Adrenal gland (tissue), 12 donors: ENCODE data around the gene DPH1. TPM values are rescaled to one million over a fixed set of nuclear protein-coding genes. Genes with fewer than 3 reads are reported as not detected.

Experiments
- DNase-seq, 7 donors: peaks; one replicate each; pipeline ENCODE4 v3.0.0-alpha.2; 2019 to 2020
- H3K27ac ChIP-seq, 5 donors: fragments of 200-600 bp; sonication (generic) in 4 of 5; 1 replicate in 3 of 5; 2 replicates in 2 of 5; pipeline versions ENCODE4 v1.5.1 to v1.8.0; 2016 to 2020; ENCODE audit warnings: mild to moderate bottlenecking in 1 of 5
- H3K27me3 ChIP-seq: fragments of 200-600 bp; 2 replicates; pipeline ENCODE4 v1.8.0; 2021
- H3K36me3 ChIP-seq, 2 donors: fragments of 200-600 bp; replicated peaks in 1 of 2; 1 replicate in 1 of 2; 2 replicates in 1 of 2; pipeline versions ENCODE4 v1.5.1 to v1.8.0; 2018 to 2022
- H3K4me1 ChIP-seq, 2 donors: fragments of 200-600 bp; replicated peaks in 1 of 2; 1 replicate in 1 of 2; 2 replicates in 1 of 2; pipeline versions ENCODE4 v1.5.1 to v1.8.0; 2018 to 2021
- H3K4me3 ChIP-seq, 4 donors: fragments of 200-600 bp; sonication (generic) in 3 of 4; one replicate each; pipeline ENCODE4 v1.5.1; 2016 to 2018
- H3K9me3 ChIP-seq, 3 donors: fragments of 200-600 bp; sonication (generic) in 1 of 3; replicated peaks in 1 of 3; 1 replicate in 2 of 3; 2 replicates in 1 of 3; pipeline versions ENCODE4 v1.5.1 to v1.8.0; 2016 to 2021
- POLR2A ChIP-seq, 2 donors: fragments of 450-650 bp; IDR thresholded peaks; one replicate each; pipeline ENCODE4 v1.6.1; 2017; ENCODE audit warnings: antibody characterized with exemption in 2 of 2, mild to moderate bottlenecking in 2 of 2, moderate library complexity in 1 of 2
- WGBS, 4 donors: extraction: QIAGEN DNeasy Blood & Tissue Kit in 2 of 4; methylation state at CpG; one replicate each; pipeline versions ENCODE4 v1.1.5 to v1.1.7; 2013 to 2017; 5-methylcytosine and 5-hydroxymethylcytosine counted together
- intact Hi-C, 2 donors: fragments of 100-400 bp; cut with DNase I; formaldehyde crosslinking; loops; one replicate each; pipeline versions ENCODE4 v1.14.1 to v1.15.0; 2022 to 2023
- polyA plus RNA-seq, 3 donors: library from polyadenylated mRNA; stranded (reverse); fragments of 200-250 nt in 2 of 3; fragments of 350-450 nt in 1 of 3; fragmentation: Illumina TruSeq in 1 of 3; extraction: RNeasy Lipid Tissue Mini Kit (QIAGEN cat#74804) in 1 of 3; gene quantifications; one replicate each; pipeline ENCODE4 v1.2.3, GENCODE V29; 2013 to 2014
- total RNA-seq, 9 donors: library from RNA; depleted of rRNA in 4 of 9; stranded (reverse); fragments of >200 nt in 4 of 9; fragments of 120-200 nt in 1 of 9; fragmentation: NEBNext Ultra II Directional in 1 of 9; extraction: Animal tissue kit (Norgen Biotek cat#: 25700) in 1 of 9; gene quantifications; one replicate each; pipeline versions ENCODE4 v1.1.0 to v1.2.4, GENCODE V29; 2013 to 2023
- TF ChIP-seq, protein P1 (sequence below), 6 experiments: fragments of 450-650 bp in 4 of 6; fragments of 200-600 bp in 2 of 6; sonication (generic) in 1 of 6; IDR thresholded peaks; 1 replicate in 5 of 6; 2 replicates in 1 of 6; pipeline versions ENCODE4 v1.5.1 to v1.8.0; 2016 to 2021; ENCODE audit warnings: antibody characterized with exemption in 6 of 6, mild to moderate bottlenecking in 2 of 6, moderate library complexity in 1 of 6
- donor health status: healthy with polysubstance abuse.
- donor health status: Bipolar disorder and iron deficiency.
- donor health status: DM: yes; HTN: yes; CAD: no.
- donor health status: DM: no; HTN: no; CAD: no.
- donor health status: DM: no; HTN: no; CAD: no.
- donor health status: DM: yes; HTN: yes; CAD: no.

DPH1 gene
- total and polyA plus RNA-seq, 12 donors = 29.3 to 100 (median 57.7) TPM

DNA sequence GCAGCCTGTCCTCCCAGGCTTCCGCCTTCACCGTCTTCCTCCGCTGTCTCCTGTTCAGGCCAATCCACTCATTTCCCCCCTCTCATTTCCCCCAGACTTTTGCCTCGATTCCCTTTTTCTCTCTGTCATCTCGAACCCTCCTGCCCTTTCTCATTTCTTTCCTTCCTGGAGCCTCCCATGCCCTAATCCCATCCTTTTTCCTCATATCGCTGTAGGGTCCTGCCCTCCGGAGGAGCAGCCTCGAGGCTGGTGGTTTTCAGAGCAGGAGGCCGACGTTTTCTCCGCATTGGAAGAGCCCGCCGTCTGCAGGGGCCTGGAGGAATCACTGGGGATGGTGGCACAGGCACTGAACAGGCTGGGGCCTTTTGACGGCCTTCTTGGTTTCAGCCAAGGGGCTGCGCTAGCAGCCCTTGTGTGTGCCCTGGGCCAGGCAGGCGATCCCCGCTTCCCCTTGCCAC is 12.5 kb downstream of the DPH1 start:
- peak overlapping the region; percentile 66 to 100 (median 91) for H3K27ac ChIP-seq
- peaks cover 0 to 29% of the 10 kb centered on the region in 2 donors for H3K36me3 ChIP-seq
- TF ChIP-seq POLR2A (IDR thresholded peaks at IDR 0.05) = peak in 1 of 2 donors; percentile 1
- TF ChIP-seq, protein P1, sequence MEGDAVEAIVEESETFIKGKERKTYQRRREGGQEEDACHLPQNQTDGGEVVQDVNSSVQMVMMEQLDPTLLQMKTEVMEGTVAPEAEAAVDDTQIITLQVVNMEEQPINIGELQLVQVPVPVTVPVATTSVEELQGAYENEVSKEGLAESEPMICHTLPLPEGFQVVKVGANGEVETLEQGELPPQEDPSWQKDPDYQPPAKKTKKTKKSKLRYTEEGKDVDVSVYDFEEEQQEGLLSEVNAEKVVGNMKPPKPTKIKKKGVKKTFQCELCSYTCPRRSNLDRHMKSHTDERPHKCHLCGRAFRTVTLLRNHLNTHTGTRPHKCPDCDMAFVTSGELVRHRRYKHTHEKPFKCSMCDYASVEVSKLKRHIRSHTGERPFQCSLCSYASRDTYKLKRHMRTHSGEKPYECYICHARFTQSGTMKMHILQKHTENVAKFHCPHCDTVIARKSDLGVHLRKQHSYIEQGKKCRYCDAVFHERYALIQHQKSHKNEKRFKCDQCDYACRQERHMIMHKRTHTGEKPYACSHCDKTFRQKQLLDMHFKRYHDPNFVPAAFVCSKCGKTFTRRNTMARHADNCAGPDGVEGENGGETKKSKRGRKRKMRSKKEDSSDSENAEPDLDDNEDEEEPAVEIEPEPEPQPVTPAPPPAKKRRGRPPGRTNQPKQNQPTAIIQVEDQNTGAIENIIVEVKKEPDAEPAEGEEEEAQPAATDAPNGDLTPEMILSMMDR (IDR thresholded peaks at IDR 0.05) = peak in 4 of 6 experiments; percentile 16 to 37 (median 22)
- intact Hi-C loops = no loop called here
- peak in 3 of 7 donors; percentile 39 to 51 (median 49) for DNase-seq
- no peaks in the 10 kb centered on the region for H3K9me3 ChIP-seq
- H3K27me3 ChIP-seq = no peaks in the 10 kb centered on the region
- 3 to 18% (median 13%) methylated on average over 13 to 17 of the region's 17 CpGs for WGBS, 4 donors
- H3K4me1 ChIP-seq = peaks cover 15 to 29% of the 10 kb centered on the region in 2 donors
- peak overlapping the region; percentile 9 to 98 (median 73) for H3K4me3 ChIP-seq

DNA sequence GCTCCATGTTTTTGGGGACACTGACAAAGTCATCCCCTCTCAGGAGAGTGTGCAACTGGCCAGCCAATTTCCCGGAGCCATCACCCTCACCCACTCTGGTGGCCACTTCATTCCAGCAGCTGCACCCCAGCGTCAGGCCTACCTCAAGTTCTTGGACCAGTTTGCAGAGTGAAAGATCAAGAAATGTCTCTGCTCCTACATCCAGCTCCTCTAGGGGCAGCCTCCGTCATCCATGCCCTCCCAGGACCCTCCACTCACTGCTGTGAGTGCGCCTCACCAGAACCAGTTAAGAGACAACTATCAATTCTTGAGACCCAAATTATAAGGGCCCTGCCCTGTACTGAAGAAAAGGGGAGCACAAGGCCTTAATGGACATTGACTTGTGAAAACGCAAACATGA is 13.0 kb downstream of the DPH1 start:
- peak overlapping the region in 4 of 5 donors; percentile 3 to 100 (median 92) for H3K27ac ChIP-seq
- H3K4me1 ChIP-seq = peaks cover 15 to 29% of the 10 kb centered on the region in 2 donors
- DNase-seq = no peak
- H3K4me3 ChIP-seq = peak overlapping the region in 1 of 4 donors; percentile 98
- intact Hi-C loops = no loop called here
- H3K27me3 ChIP-seq = no peaks in the 10 kb centered on the region
- TF ChIP-seq POLR2A (IDR thresholded peaks at IDR 0.05) = no peak
- TF ChIP-seq, protein P1 (IDR thresholded peaks at IDR 0.05) = no peak
- no peaks in the 10 kb centered on the region for H3K9me3 ChIP-seq
- peaks cover 0 to 24% of the 10 kb centered on the region in 2 donors for H3K36me3 ChIP-seq
- WGBS, 4 donors = 66 to 86% (median 76%) methylated on average over 5 of the region's 5 CpGs

DNA sequence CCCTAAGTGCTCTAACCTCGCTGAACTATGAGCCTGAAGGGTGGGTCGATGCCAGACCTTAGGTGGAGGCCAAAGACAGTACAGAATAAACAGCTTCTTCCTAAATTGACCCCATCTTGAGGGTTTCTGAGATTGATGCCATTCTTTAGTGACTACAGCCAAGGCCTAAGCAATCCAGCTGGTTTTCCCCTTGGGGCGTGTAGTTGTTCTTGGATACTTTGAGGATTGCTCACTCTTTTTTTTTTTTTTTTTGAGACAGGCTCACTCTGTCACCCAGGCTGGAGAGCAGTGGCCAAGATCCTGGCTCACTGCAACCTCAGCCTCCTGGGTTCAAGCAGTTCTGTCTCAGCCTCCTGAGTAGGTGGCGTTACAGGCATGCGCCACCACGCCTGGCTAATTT is 13.8 kb downstream of the DPH1 start:
- Histone ChIP-seq H3K27ac (peak overlapping the region in 4 of 5 donors; percentile 3 to 100 (median 60)), H3K36me3 (peaks cover 0 to 24% of the 10 kb centered on the region in 2 donors), H3K9me3 (no peaks in the 10 kb centered on the region), H3K4me1 (peaks cover 15 to 32% of the 10 kb centered on the region in 2 donors), H3K4me3 (no peak overlapping the region), H3K27me3 (no peaks in the 10 kb centered on the region)
- DNase-seq = peak in 3 of 7 donors; percentile 31 to 55 (median 32)
- 76 to 84% (median 77%) methylated on average over 6 of the region's 6 CpGs for WGBS, 4 donors
- TF ChIP-seq, protein P1 (IDR thresholded peaks at IDR 0.05) = no peak
- TF ChIP-seq POLR2A (IDR thresholded peaks at IDR 0.05) = no peak
- intact Hi-C loops = no loop called here

DNA sequence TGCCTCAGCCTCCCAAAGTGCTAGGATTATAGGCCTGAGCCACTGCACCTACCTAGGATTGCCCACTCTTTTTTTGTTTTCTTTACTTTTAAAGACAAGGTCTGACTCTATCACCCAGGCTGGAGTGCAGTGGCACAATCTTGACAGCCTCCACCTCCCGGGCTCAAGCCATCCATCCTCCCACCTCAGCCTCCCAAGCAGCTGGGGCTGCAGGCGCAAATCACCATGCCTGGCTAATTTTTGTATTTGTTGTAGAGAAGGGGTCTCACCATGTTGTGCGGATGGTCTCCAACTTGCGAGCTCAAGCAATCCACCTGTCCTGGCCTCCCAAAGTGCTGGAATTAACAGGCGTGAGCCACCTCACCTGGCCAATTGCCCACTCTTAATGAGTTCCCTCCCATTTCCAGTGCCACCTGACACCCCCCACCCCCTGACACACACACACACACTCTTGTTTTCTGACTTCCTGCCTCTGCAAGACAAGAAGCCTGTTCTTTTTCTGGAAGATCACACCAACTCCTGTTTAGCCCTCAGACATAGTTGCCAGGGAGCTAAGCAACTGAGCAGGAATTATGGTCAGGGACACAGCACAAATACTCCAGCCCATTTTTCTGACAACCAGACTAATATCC is 14.4 kb downstream of the DPH1 start:
- peaks cover 20 to 38% of the 10 kb centered on the region in 2 donors for H3K4me1 ChIP-seq
- WGBS, 4 donors = 90 to 95% (median 94%) methylated on average over 5 of the region's 5 CpGs
- DNase-seq = peak in 1 of 7 donors; percentile 25
- peaks cover 0 to 24% of the 10 kb centered on the region in 2 donors for H3K36me3 ChIP-seq
- no peak overlapping the region for H3K4me3 ChIP-seq
- H3K27me3 ChIP-seq = no peaks in the 10 kb centered on the region
- H3K9me3 ChIP-seq = no peaks in the 10 kb centered on the region
- no peak for TF ChIP-seq POLR2A (IDR thresholded peaks at IDR 0.05)
- TF ChIP-seq, protein P1 (IDR thresholded peaks at IDR 0.05) = no peak
- peak overlapping the region in 2 of 5 donors; percentile 15 to 58 for H3K27ac ChIP-seq
- intact Hi-C loops = no loop called here
